SK-N-SH (cell line): ENCODE data around the gene ARL5A. TPM values are rescaled to one million over a fixed set of nuclear protein-coding genes. Genes with fewer than 3 reads are reported as not detected.

Experiments used
- CTCF ChIA-PET: fragments of 300-600, 350-600 bp; formaldehyde crosslinking; extraction: SDS; loops from one replicate; lab custom pipeline; 2021; lab: Yijun Ruan, JAX
- POLR2A ChIA-PET: fragments of 350-600 bp; sonication (Branson Sonifier 250); formaldehyde crosslinking; extraction: SDS; loops from one replicate; lab custom pipeline; 2020; ENCODE audit warnings: antibody characterized with exemption, inconsistent platforms; lab: Yijun Ruan, JAX
- DNase-seq: peaks from one replicate; pipeline ENCODE4 v3.0.0; 2012
- H2AFZ ChIP-seq: fragments of 200-600 bp; sonication (generic); 2 replicates; pipeline ENCODE4 v1.8.1; 2016; ENCODE audit warnings: antibody characterized with exemption, mild to moderate bottlenecking, low read depth
- H3F3A ChIP-seq: fragments of 200-600 bp; sonication (generic); replicated peaks from 2 replicates; pipeline ENCODE3; 2016; ENCODE audit warnings: antibody characterized with exemption, mild to moderate bottlenecking; ENCODE audit not compliant: insufficient read depth
- H3K27ac ChIP-seq, 2 experiments: fragments of 200-500 bp in 1 of 2; fragments of 200-600 bp in 1 of 2; sonication (Bioruptor generic) in 1 of 2; sonication (generic), shearing (Covaris generic) in 1 of 2; 2 replicates each; pipeline versions ENCODE4 v1.5.1 to v1.6.1; 2014 to 2016; ENCODE audit warnings: low read depth in 2 of 2, inconsistent platforms in 1 of 2, low read length in 1 of 2, mild to moderate bottlenecking in 1 of 2, mixed read lengths in 1 of 2
- H3K27me3 ChIP-seq: fragments of 200-600 bp; sonication (generic), shearing (Covaris generic); 2 replicates; pipeline ENCODE4 v1.6.1; 2016; ENCODE audit warnings: mixed run types; ENCODE audit not compliant: insufficient read depth
- H3K36me3 ChIP-seq, 2 experiments: fragments of 200-500 bp in 1 of 2; fragments of 200-600 bp in 1 of 2; sonication (Bioruptor generic) in 1 of 2; sonication (generic) in 1 of 2; replicated peaks in 1 of 2; 2 replicates each; pipeline versions ENCODE3 to v1.5.1; 2014 to 2016; ENCODE audit warnings: low read length in 1 of 2, mild to moderate bottlenecking in 1 of 2; ENCODE audit not compliant: insufficient read depth in 2 of 2, control insufficient read depth in 1 of 2
- H3K4me1 ChIP-seq, 2 experiments: fragments of 200-500 bp in 1 of 2; fragments of 200-600 bp in 1 of 2; sonication (Bioruptor generic) in 1 of 2; sonication (generic), shearing (Covaris generic) in 1 of 2; 2 replicates each; pipeline versions ENCODE4 v1.5.1 to v1.6.1; 2014 to 2016; ENCODE audit warnings: low read depth in 1 of 2, low read length in 1 of 2, mixed run types in 1 of 2; ENCODE audit not compliant: insufficient read depth in 2 of 2, control insufficient read depth in 1 of 2
- H3K4me2 ChIP-seq: fragments of 200-600 bp; sonication (generic), shearing (Covaris generic); 2 replicates; pipeline ENCODE4 v1.6.1; 2017; ENCODE audit warnings: mixed run types
- H3K4me3 ChIP-seq, 2 experiments: fragments of 200-500 bp in 1 of 2; fragments of 200-600 bp in 1 of 2; sonication (Bioruptor generic) in 1 of 2; sonication (generic), shearing (Covaris generic) in 1 of 2; 2 replicates each; pipeline versions ENCODE4 v1.5.1 to v1.8.1; 2014 to 2016; ENCODE audit warnings: low read depth in 2 of 2, inconsistent platforms in 1 of 2, low read length in 1 of 2, mild to moderate bottlenecking in 1 of 2, mixed read lengths in 1 of 2, moderate library complexity in 1 of 2
- H3K79me2 ChIP-seq: fragments of 200-600 bp; sonication (generic); 2 replicates; pipeline ENCODE4 v1.8.1; 2017; ENCODE audit warnings: mild to moderate bottlenecking; ENCODE audit not compliant: insufficient read depth
- H3K9ac ChIP-seq: fragments of 200-600 bp; sonication (generic); 2 replicates; pipeline ENCODE4 v1.6.1; 2017; ENCODE audit warnings: mixed run types
- H3K9me2 ChIP-seq: fragments of 200-600 bp; sonication (generic); 2 replicates; pipeline ENCODE4 v1.6.1; 2017; ENCODE audit warnings: mixed run types
- H3K9me3 ChIP-seq: fragments of 200-600 bp; sonication (generic); 2 replicates; pipeline ENCODE4 v1.6.1; 2017; ENCODE audit warnings: mixed run types, mild to moderate bottlenecking, moderate library complexity
- H4K20me1 ChIP-seq: fragments of 200-600 bp; sonication (generic); 2 replicates; pipeline ENCODE4 v1.6.1; 2017; ENCODE audit warnings: mild to moderate bottlenecking, mixed run types; ENCODE audit not compliant: insufficient read depth
- CHD2 ChIP-seq: fragments of 150-350 bp; IDR thresholded peaks from 2 replicates; pipeline ENCODE4 v1.6.1; 2018; ENCODE audit warnings: low read length; ENCODE audit not compliant: partially characterized antibody
- ELF1 ChIP-seq: IDR thresholded peaks from 2 replicates; pipeline ENCODE4 v1.4.0; 2012
- EP300 ChIP-seq, 2 experiments: IDR thresholded peaks; 2 replicates each; pipeline versions ENCODE4 v1.4.0 to v1.6.1; 2012; ENCODE audit warnings: borderline replicate concordance in 1 of 2, low read depth in 1 of 2, low read length in 1 of 2
- FOXM1 ChIP-seq: IDR thresholded peaks from 2 replicates; pipeline ENCODE4 v1.4.0; 2012; ENCODE audit warnings: low read depth, mild to moderate bottlenecking
- GATA2 ChIP-seq: sonication (generic); formaldehyde crosslinking; IDR thresholded peaks from 2 replicates; pipeline ENCODE4 v1.5.0; 2020; ENCODE audit warnings: mild to moderate bottlenecking, missing genetic modification reagents
- JUND ChIP-seq: IDR thresholded peaks from 2 replicates; pipeline ENCODE4 v1.4.0; 2012
- MEF2A ChIP-seq: IDR thresholded peaks from 2 replicates; pipeline ENCODE4 v1.4.0; 2012; ENCODE audit warnings: low read depth, borderline replicate concordance
- NFIC ChIP-seq: IDR thresholded peaks from 2 replicates; pipeline ENCODE4 v1.4.0; 2012; ENCODE audit warnings: borderline replicate concordance
- NRF1 ChIP-seq: IDR thresholded peaks from 2 replicates; pipeline ENCODE4 v1.6.1; 2012; ENCODE audit warnings: low read depth, mild to moderate bottlenecking, low read length
- POLR2AphosphoS5 ChIP-seq: IDR thresholded peaks from 2 replicates; pipeline ENCODE4 v1.6.1; 2012; ENCODE audit warnings: low read depth, low read length
- RCOR1 ChIP-seq: fragments of 150-350 bp; IDR thresholded peaks from 2 replicates; pipeline ENCODE4 v1.6.1; 2017; ENCODE audit warnings: antibody characterized with exemption, low read length
- RFX5 ChIP-seq: IDR thresholded peaks from 2 replicates; pipeline ENCODE4 v1.6.1; 2012; ENCODE audit warnings: mild to moderate bottlenecking, improper control_type of control experiment, low read length
- RXRA ChIP-seq: IDR thresholded peaks from 2 replicates; pipeline ENCODE4 v1.4.0; 2012; ENCODE audit warnings: low read depth, mild to moderate bottlenecking, borderline replicate concordance
- TAF1 ChIP-seq: IDR thresholded peaks from 2 replicates; pipeline ENCODE4 v1.6.1; 2012; ENCODE audit warnings: low read depth, mild to moderate bottlenecking, low read length, moderate library complexity, borderline replicate concordance
- YY1 ChIP-seq: IDR thresholded peaks from 2 replicates; pipeline ENCODE4 v1.4.0; 2012; ENCODE audit warnings: low read depth, mild to moderate bottlenecking
- WGBS: methylation state at CpG from one replicate; pipeline ENCODE4 v1.1.6; 2017; ENCODE audit warnings: low lambda C conversion rate; 5-methylcytosine and 5-hydroxymethylcytosine counted together
- polyA plus RNA-seq, 3 experiments: library from polyadenylated mRNA; depleted of rRNA; stranded (reverse); fragments of >200 nt; gene quantifications; 2 replicates each; pipeline ENCODE4 v1.2.3, GENCODE V29; 2012
- TF ChIP-seq, protein P1 (sequence below): fragments of 200-600 bp; sonication (generic); IDR thresholded peaks from 2 replicates; pipeline ENCODE4 v1.6.1; 2017; ENCODE audit warnings: antibody characterized with exemption, mild to moderate bottlenecking, moderate library complexity
- TF ChIP-seq, protein P2 (sequence below): IDR thresholded peaks from 2 replicates; pipeline ENCODE4 v1.4.0; 2012; ENCODE audit warnings: low read depth, borderline replicate concordance
- TF ChIP-seq, protein P3 (sequence below): IDR thresholded peaks from 2 replicates; pipeline ENCODE4 v1.4.0; 2012; ENCODE audit warnings: low read depth, borderline replicate concordance
- TF ChIP-seq, protein P4 (sequence below): IDR thresholded peaks from 2 replicates; pipeline ENCODE4 v1.6.1; 2012; ENCODE audit warnings: mild to moderate bottlenecking, low read depth, low read length, moderate library complexity

ARL5A gene
- polyA plus RNA-seq, 1 of the 3 experiments (the other 2 are of a cell fraction) = 8.2 TPM

DNA sequence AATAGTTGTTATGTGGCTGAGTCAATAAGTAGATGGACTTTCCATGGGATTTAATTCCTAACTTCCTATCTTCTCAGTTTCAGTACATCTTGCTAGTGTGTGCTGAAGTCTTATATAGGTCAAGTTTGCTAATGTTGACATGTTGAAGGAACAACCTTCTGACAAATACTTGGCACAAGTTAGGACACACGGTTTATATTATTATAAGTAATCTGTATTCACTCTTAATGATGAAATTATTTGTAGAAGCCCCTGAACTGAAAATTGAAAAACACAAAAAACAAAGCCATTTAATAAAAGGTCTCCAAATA is 19.2 kb downstream of the ARL5A start:
- H3K4me1 ChIP-seq = no peaks in the 10 kb centered on the region
- DNase-seq = no peak
- peaks cover 6% of the 10 kb centered on the region; the same call in 1 of the 2 replicates for H3K79me2 ChIP-seq
- peaks cover 7% of the 10 kb centered on the region for H3F3A ChIP-seq
- ChIA-PET POLR2A (no interaction called here), CTCF (no interaction called here)
- no peak overlapping the region for H3K9ac ChIP-seq
- no peaks in the 10 kb centered on the region for H4K20me1 ChIP-seq
- H3K9me3 ChIP-seq = no peaks in the 10 kb centered on the region
- peaks cover 73 to 74% of the 10 kb centered on the region in 2 experiments for H3K36me3 ChIP-seq
- no peak for TF ChIP-seq POLR2AphosphoS5
- TF ChIP-seq, protein P1, sequence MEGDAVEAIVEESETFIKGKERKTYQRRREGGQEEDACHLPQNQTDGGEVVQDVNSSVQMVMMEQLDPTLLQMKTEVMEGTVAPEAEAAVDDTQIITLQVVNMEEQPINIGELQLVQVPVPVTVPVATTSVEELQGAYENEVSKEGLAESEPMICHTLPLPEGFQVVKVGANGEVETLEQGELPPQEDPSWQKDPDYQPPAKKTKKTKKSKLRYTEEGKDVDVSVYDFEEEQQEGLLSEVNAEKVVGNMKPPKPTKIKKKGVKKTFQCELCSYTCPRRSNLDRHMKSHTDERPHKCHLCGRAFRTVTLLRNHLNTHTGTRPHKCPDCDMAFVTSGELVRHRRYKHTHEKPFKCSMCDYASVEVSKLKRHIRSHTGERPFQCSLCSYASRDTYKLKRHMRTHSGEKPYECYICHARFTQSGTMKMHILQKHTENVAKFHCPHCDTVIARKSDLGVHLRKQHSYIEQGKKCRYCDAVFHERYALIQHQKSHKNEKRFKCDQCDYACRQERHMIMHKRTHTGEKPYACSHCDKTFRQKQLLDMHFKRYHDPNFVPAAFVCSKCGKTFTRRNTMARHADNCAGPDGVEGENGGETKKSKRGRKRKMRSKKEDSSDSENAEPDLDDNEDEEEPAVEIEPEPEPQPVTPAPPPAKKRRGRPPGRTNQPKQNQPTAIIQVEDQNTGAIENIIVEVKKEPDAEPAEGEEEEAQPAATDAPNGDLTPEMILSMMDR = no peak
- TF ChIP-seq GATA2 (CRISPR knock-in tag) = no peak
- no peak for TF ChIP-seq RFX5
- no peak for TF ChIP-seq RXRA
- TF ChIP-seq MEF2A = no peak
- no peak for TF ChIP-seq ELF1
- TF ChIP-seq NRF1 = no peak
- TF ChIP-seq CHD2 = no peak
- no peak for TF ChIP-seq YY1
- no peak for TF ChIP-seq FOXM1
- TF ChIP-seq EP300 (IDR thresholded peaks at IDR 0.05; ENCODE audit: borderline replicate concordance in 1 of 2, low read depth in 1 of 2, low read length in 1 of 2) = no peak
- no peak for TF ChIP-seq JUND
- TF ChIP-seq, protein P2, sequence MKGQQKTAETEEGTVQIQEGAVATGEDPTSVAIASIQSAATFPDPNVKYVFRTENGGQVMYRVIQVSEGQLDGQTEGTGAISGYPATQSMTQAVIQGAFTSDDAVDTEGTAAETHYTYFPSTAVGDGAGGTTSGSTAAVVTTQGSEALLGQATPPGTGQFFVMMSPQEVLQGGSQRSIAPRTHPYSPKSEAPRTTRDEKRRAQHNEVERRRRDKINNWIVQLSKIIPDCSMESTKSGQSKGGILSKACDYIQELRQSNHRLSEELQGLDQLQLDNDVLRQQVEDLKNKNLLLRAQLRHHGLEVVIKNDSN = no peak
- TF ChIP-seq RCOR1 = no peak
- no peak for TF ChIP-seq NFIC
- TF ChIP-seq TAF1 = no peak
- TF ChIP-seq, protein P3, sequence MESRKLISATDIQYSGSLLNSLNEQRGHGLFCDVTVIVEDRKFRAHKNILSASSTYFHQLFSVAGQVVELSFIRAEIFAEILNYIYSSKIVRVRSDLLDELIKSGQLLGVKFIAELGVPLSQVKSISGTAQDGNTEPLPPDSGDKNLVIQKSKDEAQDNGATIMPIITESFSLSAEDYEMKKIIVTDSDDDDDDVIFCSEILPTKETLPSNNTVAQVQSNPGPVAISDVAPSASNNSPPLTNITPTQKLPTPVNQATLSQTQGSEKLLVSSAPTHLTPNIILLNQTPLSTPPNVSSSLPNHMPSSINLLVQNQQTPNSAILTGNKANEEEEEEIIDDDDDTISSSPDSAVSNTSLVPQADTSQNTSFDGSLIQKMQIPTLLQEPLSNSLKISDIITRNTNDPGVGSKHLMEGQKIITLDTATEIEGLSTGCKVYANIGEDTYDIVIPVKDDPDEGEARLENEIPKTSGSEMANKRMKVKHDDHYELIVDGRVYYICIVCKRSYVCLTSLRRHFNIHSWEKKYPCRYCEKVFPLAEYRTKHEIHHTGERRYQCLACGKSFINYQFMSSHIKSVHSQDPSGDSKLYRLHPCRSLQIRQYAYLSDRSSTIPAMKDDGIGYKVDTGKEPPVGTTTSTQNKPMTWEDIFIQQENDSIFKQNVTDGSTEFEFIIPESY = no peak
- TF ChIP-seq, protein P4, sequence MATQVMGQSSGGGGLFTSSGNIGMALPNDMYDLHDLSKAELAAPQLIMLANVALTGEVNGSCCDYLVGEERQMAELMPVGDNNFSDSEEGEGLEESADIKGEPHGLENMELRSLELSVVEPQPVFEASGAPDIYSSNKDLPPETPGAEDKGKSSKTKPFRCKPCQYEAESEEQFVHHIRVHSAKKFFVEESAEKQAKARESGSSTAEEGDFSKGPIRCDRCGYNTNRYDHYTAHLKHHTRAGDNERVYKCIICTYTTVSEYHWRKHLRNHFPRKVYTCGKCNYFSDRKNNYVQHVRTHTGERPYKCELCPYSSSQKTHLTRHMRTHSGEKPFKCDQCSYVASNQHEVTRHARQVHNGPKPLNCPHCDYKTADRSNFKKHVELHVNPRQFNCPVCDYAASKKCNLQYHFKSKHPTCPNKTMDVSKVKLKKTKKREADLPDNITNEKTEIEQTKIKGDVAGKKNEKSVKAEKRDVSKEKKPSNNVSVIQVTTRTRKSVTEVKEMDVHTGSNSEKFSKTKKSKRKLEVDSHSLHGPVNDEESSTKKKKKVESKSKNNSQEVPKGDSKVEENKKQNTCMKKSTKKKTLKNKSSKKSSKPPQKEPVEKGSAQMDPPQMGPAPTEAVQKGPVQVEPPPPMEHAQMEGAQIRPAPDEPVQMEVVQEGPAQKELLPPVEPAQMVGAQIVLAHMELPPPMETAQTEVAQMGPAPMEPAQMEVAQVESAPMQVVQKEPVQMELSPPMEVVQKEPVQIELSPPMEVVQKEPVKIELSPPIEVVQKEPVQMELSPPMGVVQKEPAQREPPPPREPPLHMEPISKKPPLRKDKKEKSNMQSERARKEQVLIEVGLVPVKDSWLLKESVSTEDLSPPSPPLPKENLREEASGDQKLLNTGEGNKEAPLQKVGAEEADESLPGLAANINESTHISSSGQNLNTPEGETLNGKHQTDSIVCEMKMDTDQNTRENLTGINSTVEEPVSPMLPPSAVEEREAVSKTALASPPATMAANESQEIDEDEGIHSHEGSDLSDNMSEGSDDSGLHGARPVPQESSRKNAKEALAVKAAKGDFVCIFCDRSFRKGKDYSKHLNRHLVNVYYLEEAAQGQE = no peak
- no peaks in the 10 kb centered on the region for H3K9me2 ChIP-seq
- no peak overlapping the region for H2AFZ ChIP-seq
- WGBS = 94% methylated on average over 1 of the region's 1 CpG
- H3K27me3 ChIP-seq = no peaks in the 10 kb centered on the region
- no peak overlapping the region for H3K4me2 ChIP-seq
- no peak overlapping the region for H3K27ac ChIP-seq
- H3K4me3 ChIP-seq = no peak overlapping the region
